Natural killer cell (primary cell): ENCODE results near the gene PLA2G1B. TPM values are rescaled to one million over a fixed set of nuclear protein-coding genes. Genes with fewer than 3 reads are reported as not detected.
A peak's percentile ranks its signal among the peaks of the same experiment; 100 is the strongest.

Source experiments
- ATAC-seq, 3 donors: fragments of 150-1000 bp in 2 of 3; fragments of 200-7000 bp in 1 of 3; cut with Tn5 transposase; 1 replicate in 1 of 3; 2 replicates in 2 of 3; pipeline ENCODE4 v1.10.0; 2021; ENCODE audit warnings: mild to moderate bottlenecking in 2 of 3, moderate library complexity in 2 of 3
- DNase-seq, 2 donors: peaks; one replicate each; pipeline versions ENCODE4 v3.0.0 to v3.0.0-alpha.2; 2013 to 2021; ENCODE audit warnings: mixed read lengths in 1 of 2
- H3K27ac ChIP-seq: one replicate; pipeline ENCODE4 v1.5.1; 2013; ENCODE audit warnings: mild to moderate bottlenecking, low read length
- H3K27me3 ChIP-seq: one replicate; pipeline ENCODE4 v1.6.1; 2013; ENCODE audit warnings: low read length; ENCODE audit not compliant: control insufficient read depth, insufficient read depth
- H3K36me3 ChIP-seq: one replicate; pipeline ENCODE4 v1.6.1; 2013; ENCODE audit warnings: low read length; ENCODE audit not compliant: control insufficient read depth, insufficient read depth
- H3K4me1 ChIP-seq: one replicate; pipeline ENCODE4 v1.6.1; 2013; ENCODE audit warnings: low read length; ENCODE audit not compliant: control insufficient read depth, insufficient read depth
- H3K4me3 ChIP-seq: one replicate; pipeline ENCODE4 v1.5.1; 2013; ENCODE audit warnings: low read length
- H3K9me3 ChIP-seq: one replicate; pipeline ENCODE4 v1.6.1; 2013; ENCODE audit warnings: low read length; ENCODE audit not compliant: control insufficient read depth, insufficient read depth
- H3K27ac Mint-ChIP-seq, 2 donors: one replicate each; pipeline ENCODE4 v1.8.0; 2022; ENCODE audit warnings: mild to moderate bottlenecking in 2 of 2, mixed read lengths in 2 of 2, moderate library complexity in 1 of 2
- H3K27me3 Mint-ChIP-seq, 2 donors: one replicate each; pipeline ENCODE4 v1.8.0; 2022; ENCODE audit warnings: low read depth in 2 of 2, mixed read lengths in 2 of 2
- H3K36me3 Mint-ChIP-seq: one replicate; pipeline ENCODE4 v1.8.0; 2022; ENCODE audit warnings: mixed read lengths
- H3K4me1 Mint-ChIP-seq, 2 donors: one replicate each; pipeline ENCODE4 v1.8.0; 2022; ENCODE audit warnings: mixed read lengths in 2 of 2
- H3K4me3 Mint-ChIP-seq: one replicate; pipeline ENCODE4 v1.8.0; 2022; ENCODE audit warnings: mild to moderate bottlenecking, moderate library complexity, mixed read lengths
- H3K9me3 Mint-ChIP-seq, 2 donors: one replicate each; pipeline ENCODE4 v1.8.0; 2022; ENCODE audit warnings: mixed read lengths in 2 of 2
- CTCF ChIP-seq: fragments of 200-600 bp; IDR thresholded peaks from one replicate; pipeline ENCODE4 v1.8.0; 2022; ENCODE audit warnings: antibody characterized with exemption
- WGBS: methylation state at CpG from one replicate; pipeline ENCODE4 v1.1.7; 2013; ENCODE audit warnings: missing lambda C conversion rate; ENCODE audit not compliant: insufficient coverage; 5-methylcytosine and 5-hydroxymethylcytosine counted together
- intact Hi-C: fragments of 100-400 bp; cut with micrococcal nuclease; formaldehyde crosslinking; loops from one replicate; pipeline ENCODE4 v1.14.2; 2022
- total RNA-seq, 4 donors: library from RNA; stranded (reverse); fragments of 120-200 nt in 1 of 4; gene quantifications; one replicate each; pipeline versions ENCODE4 v1.2.3 to v1.2.4, GENCODE V29; 2013 to 2022

The PLA2G1B gene
- total RNA-seq, 3 donors from 2014 or later (not counting 1 experiment from before 2014, with no cell fraction given), result 0.52 TPM; not detected in 2

DNA sequence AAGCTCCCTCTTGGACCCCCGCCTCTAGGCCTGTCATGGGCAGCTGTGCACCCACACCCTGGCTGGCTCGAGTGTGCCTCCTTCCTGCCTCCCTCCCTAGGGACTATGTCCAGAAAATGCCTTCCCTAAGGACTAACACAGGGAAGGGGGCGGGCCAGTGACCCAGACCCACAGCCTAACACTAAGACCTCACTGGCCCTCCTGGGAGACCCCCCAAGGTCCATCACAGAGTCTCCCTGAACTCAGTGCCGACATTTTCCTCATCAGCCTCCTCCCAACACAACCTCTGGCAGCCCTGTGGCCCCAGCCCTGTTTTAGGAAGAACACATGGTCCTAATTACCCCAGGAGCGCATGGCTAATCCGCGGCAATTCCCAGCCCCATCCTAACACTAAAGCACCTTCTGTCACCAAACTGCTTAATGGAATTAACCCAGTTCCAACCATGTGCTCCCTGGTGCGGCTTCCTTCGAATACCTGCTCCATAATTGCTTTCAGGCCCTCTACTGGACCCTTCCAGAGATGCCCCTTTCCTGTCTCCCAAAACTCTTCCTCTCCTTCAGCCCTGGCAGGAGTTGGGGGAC, 35.8 kb upstream of the PLA2G1B start:
- H3K36me3 ChIP-seq, result no peaks in the 10 kb centered on the region
- 76% methylated on average over 9 of the region's 9 CpGs for WGBS
- no peak overlapping the region for H3K4me3 ChIP-seq
- DNase-seq (no peak), ATAC-seq (no peak)
- H3K9me3 Mint-ChIP-seq, result no peaks in the 10 kb centered on the region
- no peak for TF ChIP-seq CTCF
- peaks cover 20% of the 10 kb centered on the region for H3K27me3 ChIP-seq
- no peak overlapping the region for H3K27ac Mint-ChIP-seq
- no peaks in the 10 kb centered on the region for H3K9me3 ChIP-seq
- no peak overlapping the region for H3K27ac ChIP-seq
- peaks cover 56 to 67% of the 10 kb centered on the region in 2 donors for H3K27me3 Mint-ChIP-seq
- H3K4me1 ChIP-seq, result no peaks in the 10 kb centered on the region
- peaks cover 0 to 9% of the 10 kb centered on the region in 2 donors for H3K4me1 Mint-ChIP-seq
- intact Hi-C loops, result no loop called here
- H3K4me3 Mint-ChIP-seq, result no peak overlapping the region
- H3K36me3 Mint-ChIP-seq, result no peaks in the 10 kb centered on the region

DNA sequence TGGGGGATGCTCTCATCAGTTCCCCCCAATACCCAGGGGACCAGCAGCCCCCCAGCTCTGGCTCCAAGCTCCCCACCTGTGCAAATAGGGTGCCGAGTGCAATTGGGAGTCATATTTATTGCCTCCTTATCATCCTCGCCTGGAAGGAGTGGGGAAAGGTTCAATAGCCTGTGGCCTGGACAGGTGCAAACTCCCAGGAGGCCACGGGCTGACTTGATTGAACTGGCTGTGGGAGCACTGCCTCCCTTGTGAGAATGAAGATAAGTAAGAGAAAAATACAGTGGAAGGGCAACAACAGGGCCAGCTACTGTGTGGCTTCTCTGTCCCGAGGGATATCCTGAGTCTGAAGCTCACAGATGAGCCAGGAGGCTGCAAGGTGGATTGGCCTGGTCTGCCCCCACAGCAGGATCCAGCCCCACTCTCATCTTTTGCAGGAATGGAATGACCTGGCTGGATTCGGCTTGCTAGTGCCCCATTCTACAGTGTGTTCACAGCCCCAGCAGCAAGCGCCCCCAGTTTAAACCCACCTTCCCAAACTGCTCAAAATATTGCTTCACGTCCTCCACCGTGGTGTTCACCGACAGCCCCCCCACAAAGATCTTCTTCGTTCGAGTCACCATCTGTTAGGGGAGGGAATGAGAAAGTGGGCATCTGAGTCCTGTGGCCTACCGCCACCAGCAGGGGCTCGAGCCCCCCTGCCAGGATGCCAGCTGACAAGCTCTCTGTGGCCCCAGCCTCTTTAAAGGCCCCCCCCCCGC, 35.1 kb upstream of the PLA2G1B start:
- Histone ChIP-seq H3K4me3 (no peak overlapping the region), H3K9me3 (no peaks in the 10 kb centered on the region), H3K36me3 (no peaks in the 10 kb centered on the region), H3K27ac (no peak overlapping the region), H3K27me3 (peaks cover 19% of the 10 kb centered on the region), H3K4me1 (no peaks in the 10 kb centered on the region)
- Mint-ChIP-seq H3K36me3 (no peaks in the 10 kb centered on the region), H3K27ac (no peak overlapping the region), H3K4me3 (no peak overlapping the region), H3K9me3 (no peaks in the 10 kb centered on the region), H3K4me1 (peaks cover 0 to 9% of the 10 kb centered on the region in 2 donors), H3K27me3 (peaks cover 56 to 67% of the 10 kb centered on the region in 2 donors)
- TF ChIP-seq CTCF, result no peak
- intact Hi-C loops, result no loop called here
- 88% methylated on average over 14 of the region's 14 CpGs for WGBS
- no peak for DNase-seq
- no peak for ATAC-seq

- no peaks in the 10 kb centered on the region for H3K36me3 Mint-ChIP-seq
- Histone ChIP-seq H3K4me3 (no peak overlapping the region), H3K9me3 (no peaks in the 10 kb centered on the region), H3K36me3 (no peaks in the 10 kb centered on the region), H3K27me3 (peaks cover 8% of the 10 kb centered on the region), H3K27ac (no peak overlapping the region), H3K4me1 (no peaks in the 10 kb centered on the region)
- no peaks in the 10 kb centered on the region for H3K9me3 Mint-ChIP-seq
- DNase-seq (peak in 1 of 2 donors; percentile 52), ATAC-seq (no peak)
- peaks cover 47 to 58% of the 10 kb centered on the region in 2 donors for H3K27me3 Mint-ChIP-seq
- H3K4me1 Mint-ChIP-seq, result peaks cover 0 to 9% of the 10 kb centered on the region in 2 donors
- WGBS, result 13% methylated on average over 56 of the region's 56 CpGs
- no peak for TF ChIP-seq CTCF
- no peak overlapping the region for H3K27ac Mint-ChIP-seq
- no peak overlapping the region for H3K4me3 Mint-ChIP-seq
- intact Hi-C loops, result no loop called here
Observed at GRCh38 chr12:120361506-120362208, 34.1 kb upstream of the PLA2G1B start.
